GM21786 (cell line): ENCODE measurements around the gene ZBED6.
"Not testable (repeated sequence)": the region's sequence is repeated elsewhere in the genome, so short reads cannot be mapped to it uniquely, and the experiment has no call there.

Source experiments
- ATAC-seq: cut with Tn5 transposase; IDR thresholded peaks from one replicate; pipeline ENCODE4 v1.9.1; 2021; ENCODE audit not compliant: unreplicated experiment

Gene ZBED6

GRCh38 chr1:203778789-203779188, 16.6 kb upstream of the ZBED6 start:
- ATAC-seq = no peak

- ATAC-seq = no peak
Observed at GRCh38 chr1:203781962-203782361, 13.5 kb upstream of the ZBED6 start.

- no peak for ATAC-seq
Observed at GRCh38 chr1:203789966-203790365, 5.5 kb upstream of the ZBED6 start.

- ATAC-seq = no peak
Observed at GRCh38 chr1:203791498-203791897, 3.9 kb upstream of the ZBED6 start.

- no peak for ATAC-seq
Observed at GRCh38 chr1:203792486-203792885, 2.9 kb upstream of the ZBED6 start.

GRCh38 chr1:203793561-203793960, 1.9 kb upstream of the ZBED6 start:
- ATAC-seq = not testable (repeated sequence)

- no peak for ATAC-seq
Observed at GRCh38 chr1:203794764-203795440, 521 bp upstream of the ZBED6 start.

GRCh38 chr1:203796236-203796605, 798 bp downstream of the ZBED6 start:
- no peak for ATAC-seq

- ATAC-seq = no peak
Observed at GRCh38 chr1:203797216-203797615, 1.8 kb downstream of the ZBED6 start.

- ATAC-seq = no peak
Observed at GRCh38 chr1:203797948-203798655, 2.7 kb downstream of the ZBED6 start.

- ATAC-seq = no peak
Observed at GRCh38 chr1:203799157-203799556, 3.7 kb downstream of the ZBED6 start.

GRCh38 chr1:203799971-203800370, 4.5 kb downstream of the ZBED6 start:
- ATAC-seq = no peak

GRCh38 chr1:203805689-203806088, 10.3 kb downstream of the ZBED6 start:
- ATAC-seq = no peak

- ATAC-seq = no peak
Observed at GRCh38 chr1:203807196-203807595, 11.8 kb downstream of the ZBED6 start.

- no peak for ATAC-seq
Observed at GRCh38 chr1:203813581-203814341, 18.3 kb downstream of the ZBED6 start.

- ATAC-seq = no peak
Observed at GRCh38 chr1:203818399-203818798, 23.0 kb downstream of the ZBED6 start.

- ATAC-seq = no peak
Observed at GRCh38 chr1:203823306-203823705, 27.9 kb downstream of the ZBED6 start.

- no peak for ATAC-seq
Observed at GRCh38 chr1:203826175-203826574, 30.8 kb downstream of the ZBED6 start.

- ATAC-seq = no peak
Observed at GRCh38 chr1:203828002-203828401, 32.6 kb downstream of the ZBED6 start.

GRCh38 chr1:203828503-203828902, 33.1 kb downstream of the ZBED6 start:
- no peak for ATAC-seq

- ATAC-seq = not testable (repeated sequence)
Observed at GRCh38 chr1:203829247-203829646, 33.8 kb downstream of the ZBED6 start.

GRCh38 chr1:203835476-203835875, 40.1 kb downstream of the ZBED6 start:
- no peak for ATAC-seq
